ENCODE measurements around the gene CTSD.

Gene CTSD

DNA sequence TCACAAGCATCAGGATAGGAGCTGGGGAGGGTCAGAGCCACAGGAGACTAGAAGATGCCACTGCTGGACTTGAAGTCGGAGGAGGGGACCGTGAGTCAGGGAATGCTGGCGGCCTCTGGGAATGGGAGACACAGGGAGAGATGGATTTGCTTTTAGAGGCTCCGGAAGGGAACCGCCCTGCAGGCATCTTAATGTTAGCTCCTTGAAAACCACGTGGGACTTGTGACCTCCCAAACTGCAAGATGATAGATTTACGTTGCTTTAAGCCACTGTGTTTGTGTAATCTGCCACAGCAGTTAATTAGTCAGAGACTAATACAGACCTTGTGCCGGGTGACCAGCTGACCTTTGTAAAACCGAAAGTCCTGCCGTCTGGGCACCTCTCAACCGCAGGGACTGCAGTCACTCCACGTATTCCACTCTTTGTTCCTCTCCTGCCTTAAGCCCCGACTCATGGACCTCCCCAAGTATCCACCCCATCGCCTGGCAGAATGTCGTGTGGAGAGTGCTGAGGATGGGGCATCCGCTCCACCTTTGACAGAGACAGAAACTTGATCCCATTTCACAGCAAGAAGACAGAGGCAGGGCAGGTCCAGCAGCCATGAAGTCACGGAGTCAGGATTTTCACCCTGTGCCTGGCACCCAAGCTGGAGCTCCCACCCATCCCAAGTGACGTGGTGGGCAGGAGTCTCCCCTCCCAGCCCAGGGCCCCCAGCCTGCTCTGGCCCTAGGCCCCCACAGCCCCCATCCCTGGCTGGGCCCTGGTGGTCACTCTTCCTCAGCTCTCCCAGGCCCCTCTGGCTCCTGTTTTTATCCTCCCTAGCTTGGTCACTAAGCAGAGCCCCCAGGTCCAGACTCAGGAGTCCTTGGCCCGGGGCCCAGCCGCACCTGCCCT, 19.4 kb upstream of the CTSD start:
- FAIRE-seq (peak; percentile 26), DNase-seq (ENCODE audit: insufficient read length, low spot score) (peak; percentile 47)

DNA sequence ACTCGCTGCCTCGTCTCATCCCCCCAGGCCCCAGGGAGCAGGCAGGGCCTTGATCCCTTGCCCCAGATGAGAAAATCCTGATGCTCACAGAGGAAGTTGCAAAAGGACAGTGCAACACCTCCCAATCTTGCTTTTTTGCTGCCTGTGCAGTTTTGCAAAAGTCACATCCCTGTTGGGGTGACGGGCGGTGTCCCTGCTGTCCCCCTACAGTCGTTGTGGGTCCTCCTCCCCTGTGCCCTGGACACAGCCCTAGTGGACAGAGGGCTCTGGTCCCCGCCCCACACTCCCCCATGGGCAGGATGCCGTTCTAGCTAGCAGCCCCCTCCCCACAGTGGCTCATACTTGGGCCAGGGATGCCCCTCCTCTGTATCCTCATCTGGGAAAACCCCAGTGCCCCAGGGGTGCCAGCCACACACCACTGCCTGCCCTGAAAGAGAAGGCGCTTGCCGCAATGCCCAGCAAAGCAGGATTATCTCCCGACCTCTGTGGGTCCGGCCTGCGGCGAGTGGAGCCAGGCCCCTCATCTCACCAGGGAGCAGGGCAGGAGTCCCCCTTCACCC, 18.4 kb upstream of the CTSD start:
- FAIRE-seq (no peak), DNase-seq (ENCODE audit: insufficient read length, low spot score) (no peak)

DNA sequence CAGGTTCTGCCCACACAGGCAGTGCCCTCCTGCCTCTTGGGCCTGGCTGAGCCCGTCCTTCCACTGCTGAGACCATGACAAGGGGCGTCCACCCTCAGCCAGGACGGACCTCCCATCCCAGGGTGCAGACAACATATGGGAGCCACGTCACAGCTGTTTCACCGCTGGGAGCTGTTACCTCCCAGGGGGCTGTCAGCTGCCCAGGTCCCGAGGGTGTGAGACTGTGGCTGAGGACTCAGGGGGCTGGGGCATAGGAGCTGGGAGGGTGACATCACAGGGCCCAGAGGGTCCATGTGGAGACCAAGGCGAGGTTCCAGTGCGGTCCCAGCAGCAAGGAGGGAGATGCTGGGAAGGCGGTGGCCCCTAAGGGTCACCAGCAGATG, 17.9 kb upstream of the CTSD start:
- FAIRE-seq (no peak), DNase-seq (ENCODE audit: insufficient read length, low spot score) (no peak)

DNA sequence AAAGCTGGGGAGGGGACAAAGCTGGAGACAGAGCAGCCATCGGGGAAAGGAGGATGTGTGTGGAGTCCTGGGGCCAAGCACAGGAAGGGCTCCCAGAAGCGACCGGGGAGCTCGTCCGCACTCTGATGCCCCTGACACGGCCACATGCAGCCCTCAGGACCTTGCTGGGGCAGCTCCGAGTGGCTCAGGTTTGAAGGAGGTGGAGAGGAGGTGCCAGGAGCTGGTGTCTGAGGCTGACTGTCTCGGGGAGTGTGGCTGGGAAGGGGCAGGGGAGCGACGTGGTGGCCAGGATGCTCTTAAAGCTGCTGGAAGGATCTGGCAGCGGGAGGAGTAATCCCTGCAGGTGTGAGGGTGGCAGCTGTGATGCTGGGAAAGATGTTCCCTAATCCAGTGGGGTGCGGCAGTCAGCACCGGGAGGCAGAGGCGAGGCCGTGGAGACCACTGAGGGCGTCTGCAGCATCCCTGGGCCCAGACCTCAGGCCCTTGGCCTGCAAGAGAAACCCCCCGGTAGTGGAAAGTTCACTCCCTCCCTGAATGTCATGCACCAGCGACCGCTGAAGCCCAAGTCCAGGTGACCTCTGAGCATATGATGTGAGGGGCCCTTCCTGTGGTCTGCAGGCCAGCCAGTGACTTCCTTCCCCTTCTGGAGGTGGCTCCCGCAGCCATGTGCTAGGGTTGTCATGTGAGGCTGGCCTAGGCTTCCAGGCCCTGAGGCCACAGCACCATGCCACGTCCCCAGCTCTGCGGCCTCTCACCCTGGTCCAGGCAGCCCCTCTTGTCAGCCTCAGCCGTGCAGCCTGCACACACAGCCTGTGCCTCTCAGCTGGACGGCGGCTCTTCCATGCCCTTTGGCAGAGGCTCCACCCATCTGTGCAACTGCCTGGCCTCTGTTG, 17.2 kb upstream of the CTSD start:
- FAIRE-seq = no peak
- no peak for DNase-seq (ENCODE audit: insufficient read length, low spot score)

DNA sequence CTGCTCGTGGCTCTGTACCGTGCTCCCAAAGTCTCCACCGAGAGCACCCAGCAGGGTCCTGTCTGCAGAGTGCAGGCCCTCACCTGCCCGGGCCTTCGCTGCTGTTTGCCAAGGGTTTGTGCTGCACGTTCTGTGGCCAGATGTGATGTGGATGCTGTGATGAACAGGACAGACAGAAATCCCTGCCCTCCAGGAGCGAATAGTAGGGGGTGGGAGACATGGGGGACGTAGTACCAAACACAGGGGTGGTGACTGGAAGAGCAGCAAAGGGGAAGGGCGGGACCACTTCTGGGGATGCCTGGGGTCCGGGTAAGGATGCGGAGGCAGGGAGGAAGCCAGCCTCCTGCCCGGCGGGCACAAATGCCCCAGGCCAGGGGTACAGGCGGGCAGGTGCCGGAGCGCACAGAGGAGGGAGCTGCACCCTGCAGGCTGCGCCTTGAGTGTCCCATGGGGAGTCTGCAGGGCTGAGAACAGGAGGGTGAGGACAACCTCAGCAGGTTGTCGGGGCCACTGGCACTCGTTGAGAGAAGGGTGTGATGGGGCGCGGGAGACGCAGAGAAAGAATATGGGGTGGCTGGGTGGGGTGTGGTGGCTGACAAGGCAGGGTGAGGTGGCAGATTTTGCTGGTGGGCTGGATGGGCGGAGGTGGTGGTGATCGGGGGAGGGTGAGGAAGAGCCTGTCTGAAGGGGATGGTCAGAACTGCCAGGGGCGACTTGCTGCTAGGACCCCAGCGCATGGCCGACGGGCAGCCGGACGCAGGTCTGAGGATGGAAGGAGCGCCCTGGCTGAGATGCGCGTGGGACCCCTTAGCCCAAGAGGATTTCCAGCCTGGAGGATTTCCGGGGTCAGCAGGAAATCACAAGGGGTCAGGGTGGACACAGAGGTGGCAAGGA, 16.3 kb upstream of the CTSD start:
- no peak for DNase-seq (ENCODE audit: insufficient read length, low spot score)
- no peak for FAIRE-seq

DNA sequence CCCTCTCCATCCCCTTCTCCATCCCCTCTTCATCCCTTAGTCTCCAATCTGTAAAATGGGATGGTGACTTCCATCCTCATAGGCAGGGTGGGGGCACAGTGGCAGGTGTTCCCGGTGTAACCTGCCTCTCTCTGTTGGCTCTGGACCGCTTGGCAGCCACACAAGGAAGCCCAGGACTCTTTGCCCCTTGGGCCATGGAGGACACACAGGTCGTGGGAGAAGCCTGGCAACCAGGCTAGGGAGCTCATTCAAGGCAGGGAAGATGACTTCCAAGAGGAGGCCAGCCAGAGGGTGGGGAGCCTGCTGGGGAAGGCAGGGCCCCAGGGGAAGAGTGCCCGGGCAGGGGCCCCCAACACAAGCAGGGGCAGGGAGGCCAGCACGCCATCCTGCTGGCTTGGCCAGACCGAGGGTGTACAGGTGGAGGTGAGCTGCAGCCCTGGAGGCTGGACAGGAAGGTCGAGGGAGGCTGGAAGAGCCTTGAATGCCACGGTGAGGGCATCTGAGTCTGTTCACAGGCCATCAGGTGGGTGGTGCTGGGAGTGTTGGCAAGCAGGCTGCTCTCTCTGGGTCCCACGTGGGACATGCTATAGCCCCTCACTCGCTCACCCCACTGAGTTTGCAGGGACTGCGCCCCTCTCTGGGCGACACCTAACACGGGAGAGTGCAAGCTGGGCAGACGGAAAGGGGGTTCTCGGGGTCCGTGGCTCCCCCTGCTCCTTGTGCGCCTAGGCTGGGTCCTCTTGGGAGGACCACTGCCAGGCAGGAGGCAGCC, 15.5 kb upstream of the CTSD start:
- no peak for FAIRE-seq
- DNase-seq (ENCODE audit: insufficient read length, low spot score) = no peak

DNA sequence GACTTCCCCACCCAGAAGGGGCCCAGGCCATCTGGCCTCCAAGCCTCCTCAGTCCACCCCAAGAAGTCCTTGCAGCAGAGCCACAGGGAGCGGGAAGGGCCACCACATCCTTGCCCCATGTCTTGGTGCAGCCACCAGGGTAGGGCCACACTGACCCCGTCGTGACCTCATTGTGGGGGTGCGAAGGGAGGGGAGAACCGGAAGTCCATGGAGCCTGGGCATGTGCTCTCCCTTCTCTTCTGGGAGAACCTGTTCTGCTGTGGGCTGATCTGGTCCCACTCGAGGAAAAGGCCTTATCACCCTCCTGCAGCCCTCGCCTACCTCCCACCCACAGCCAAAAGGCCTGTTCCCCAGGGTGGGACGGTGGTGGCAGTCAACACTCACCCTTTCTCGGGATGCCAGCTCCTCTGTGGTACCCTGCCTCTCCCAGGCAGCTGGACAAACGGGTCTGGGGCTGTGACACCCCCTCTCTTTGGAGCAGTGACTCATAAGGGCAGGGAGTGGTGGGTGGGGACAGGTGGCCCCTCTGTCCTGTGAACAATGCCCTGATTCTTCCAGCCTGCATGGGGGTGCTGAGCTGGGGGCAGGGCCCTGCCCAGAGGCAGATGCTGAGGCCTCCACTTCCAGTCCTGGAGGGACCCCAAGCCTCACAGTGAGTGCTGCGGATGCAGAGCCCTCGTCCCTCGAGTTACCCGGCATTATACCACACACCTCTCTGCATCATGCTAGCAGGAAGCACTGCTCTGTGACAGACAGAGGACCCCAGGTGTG, 14.6 kb upstream of the CTSD start:
- DNase-seq (ENCODE audit: insufficient read length, low spot score) (no peak), FAIRE-seq (no peak)

DNA sequence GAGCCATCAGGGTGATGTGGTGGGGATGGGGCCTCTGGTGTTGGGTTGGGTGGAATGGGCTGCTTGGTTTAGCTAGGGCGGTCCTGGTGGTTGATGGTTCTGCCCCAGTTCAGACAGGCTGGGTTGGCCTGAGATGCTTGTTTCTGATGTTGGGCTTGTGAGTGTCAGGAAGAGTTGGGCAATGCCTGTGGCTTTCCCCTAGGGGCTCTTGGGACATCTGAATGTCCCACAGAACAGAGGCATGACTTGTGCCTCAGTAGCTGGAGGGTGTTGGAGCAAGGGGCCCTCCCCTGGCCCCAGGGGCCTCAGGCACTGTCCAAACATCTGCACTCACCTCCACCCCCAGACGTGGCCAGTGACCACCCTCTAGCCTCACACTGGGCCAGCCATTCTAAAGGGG, 14.0 kb upstream of the CTSD start:
- FAIRE-seq = no peak
- DNase-seq (ENCODE audit: insufficient read length, low spot score) = no peak

DNA sequence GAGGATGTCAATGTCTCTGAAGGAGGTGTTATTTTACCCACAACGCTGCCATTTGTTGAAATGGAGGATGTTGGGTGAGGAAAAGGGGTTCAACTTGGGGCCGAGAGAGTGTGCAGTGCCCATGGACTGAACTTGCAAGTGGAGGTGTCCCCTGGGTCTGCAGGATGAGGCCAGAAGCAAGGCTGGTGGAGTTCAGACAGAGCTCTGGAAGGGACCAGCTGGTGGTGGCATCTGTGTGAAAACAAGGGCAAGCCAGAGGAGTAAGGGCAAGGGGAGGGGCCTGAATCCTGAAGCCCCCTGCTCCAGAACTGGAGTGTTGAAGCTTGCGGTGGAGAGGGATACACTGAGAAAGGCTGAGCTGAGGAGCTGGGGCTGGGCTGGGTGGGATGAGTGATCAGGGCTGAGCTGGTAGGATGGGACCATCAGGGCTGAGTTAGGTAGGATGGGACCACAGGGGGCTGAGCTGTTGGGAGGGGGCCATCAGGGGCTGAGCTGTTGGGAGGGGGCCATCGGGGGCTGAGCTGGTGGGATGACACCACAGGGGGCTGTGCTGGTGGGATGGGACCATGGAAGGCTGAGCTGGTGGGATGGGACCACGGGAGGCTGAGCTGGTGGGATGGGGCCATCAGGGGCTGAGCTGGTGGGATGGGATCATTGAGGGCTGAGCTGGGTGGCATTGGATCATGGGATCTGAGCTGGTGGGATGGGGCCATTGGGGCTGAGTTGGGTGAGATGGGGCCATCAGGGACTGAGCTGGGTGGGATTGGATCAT, 13.4 kb upstream of the CTSD start:
- DNase-seq (ENCODE audit: insufficient read length, low spot score) (no peak), FAIRE-seq (no peak)

DNA sequence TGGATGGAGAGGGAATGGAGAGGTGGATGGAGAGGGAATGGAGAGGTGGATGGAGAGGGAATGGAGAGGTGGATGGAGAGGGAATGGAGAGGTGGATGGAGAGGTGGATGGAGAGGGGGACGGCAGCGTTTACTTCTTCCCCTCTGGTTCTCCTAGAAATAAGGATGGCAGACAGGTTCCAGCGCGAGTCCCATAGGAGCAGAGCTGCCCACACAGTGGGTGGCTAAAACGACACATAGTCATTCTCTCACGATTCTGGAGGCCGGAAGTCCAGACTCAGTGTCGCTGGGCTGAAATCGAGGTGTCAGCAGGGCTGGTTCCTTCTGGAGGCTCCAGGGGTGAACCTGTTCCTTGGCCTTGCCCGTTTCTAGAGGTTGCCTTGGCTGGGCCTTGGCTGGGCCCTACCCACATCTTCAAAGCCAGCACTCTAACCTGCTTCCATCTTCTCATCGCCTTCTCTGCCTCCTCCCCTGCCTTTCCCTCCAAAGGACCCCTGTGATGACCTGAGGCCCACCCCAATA, 12.7 kb upstream of the CTSD start:
- DNase-seq (ENCODE audit: insufficient read length, low spot score) (no peak), FAIRE-seq (no peak)

DNA sequence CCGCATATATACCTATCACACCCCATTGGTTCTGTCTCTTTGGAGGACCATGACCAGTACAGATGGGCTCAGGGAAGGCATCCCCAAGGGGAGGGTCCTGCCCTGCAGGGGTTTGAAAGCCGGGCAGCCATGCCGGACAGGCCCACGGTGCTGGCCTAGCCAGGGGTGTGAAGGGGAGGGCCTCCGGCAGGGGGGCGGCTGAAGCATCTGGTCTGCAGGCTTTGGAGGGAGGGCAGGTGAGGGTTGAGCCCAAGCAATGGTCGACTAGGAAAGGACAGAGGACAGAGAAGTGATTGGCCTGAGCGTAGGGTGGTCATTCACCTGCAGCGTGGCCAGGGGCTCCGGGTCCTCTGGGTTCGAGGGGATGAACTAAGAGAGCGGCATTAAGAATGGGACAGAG, 11.2 kb upstream of the CTSD start:
- DNase-seq (ENCODE audit: insufficient read length, low spot score) = no peak
- no peak for FAIRE-seq

DNA sequence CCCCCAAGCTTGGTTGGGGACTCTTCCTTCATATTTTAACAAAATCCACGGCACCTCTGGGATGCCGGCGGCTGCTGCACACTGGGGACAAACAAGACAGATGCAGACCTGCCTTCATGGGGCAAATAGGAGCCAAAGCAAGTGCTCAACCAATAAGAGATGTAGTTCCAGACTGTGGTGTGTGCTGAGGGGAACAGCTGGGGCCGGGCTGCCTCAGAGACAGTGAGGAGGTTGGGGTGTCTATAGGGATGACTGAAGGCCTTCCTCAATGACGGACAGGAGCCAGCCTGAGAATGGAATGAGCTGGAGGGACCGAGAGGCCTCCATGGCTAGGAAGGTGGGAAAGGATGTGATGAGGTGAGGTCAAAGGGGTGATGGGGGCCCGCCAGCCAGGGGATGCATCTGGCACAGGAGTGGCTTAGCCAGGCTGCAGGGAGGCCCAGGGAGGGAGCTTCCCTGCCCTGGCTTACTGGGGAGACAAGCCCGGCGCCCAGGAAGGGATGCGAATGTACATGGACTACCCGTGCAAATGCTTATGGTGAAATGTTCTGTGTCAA, 10.3 kb upstream of the CTSD start:
- peak; percentile 13 for FAIRE-seq

DNA sequence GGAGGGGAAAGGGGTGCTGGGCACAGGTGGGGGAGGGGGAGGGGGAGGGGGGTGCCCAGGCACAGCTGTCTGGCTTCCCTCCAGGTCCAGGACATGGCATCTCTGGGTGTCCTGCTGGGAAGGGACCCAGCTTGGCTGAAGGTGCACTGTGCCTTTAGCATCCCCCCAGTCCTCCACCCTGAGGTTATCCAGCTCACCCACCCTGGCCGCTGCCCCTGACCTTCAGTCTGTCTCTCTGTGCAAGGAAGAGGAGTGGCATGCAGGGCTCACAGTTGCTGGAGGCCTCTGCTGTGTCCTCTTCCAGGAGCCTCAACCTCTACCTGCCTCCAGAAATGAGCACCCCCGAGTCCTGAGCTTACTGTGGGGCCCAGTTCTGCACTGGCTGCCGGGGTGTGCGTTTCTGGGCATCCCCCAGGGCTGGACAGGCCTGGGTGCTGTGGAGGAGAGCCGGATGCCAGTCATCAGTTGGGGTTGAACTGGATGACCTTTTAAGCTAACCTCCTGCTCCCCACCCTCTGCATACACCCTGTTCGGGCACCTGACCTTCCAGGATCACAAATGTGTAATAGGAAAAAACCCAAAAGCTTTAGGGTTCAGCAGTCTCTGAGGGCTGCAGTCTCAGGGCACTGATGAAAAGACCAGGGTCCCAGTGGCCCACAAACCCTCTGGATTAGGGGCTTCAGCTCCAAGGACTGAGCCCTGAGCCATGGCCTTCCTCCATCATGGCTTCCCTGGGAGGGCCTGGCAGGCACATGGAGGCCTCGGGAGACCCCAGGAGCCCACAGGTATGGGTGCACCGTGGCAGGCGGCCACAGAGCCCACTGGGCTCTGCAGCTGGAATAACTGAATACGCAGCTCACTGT, 9.6 kb upstream of the CTSD start:
- FAIRE-seq = peak; percentile 72
- no peak for DNase-seq (ENCODE audit: insufficient read length, low spot score)

More for the DNA sequence above, 10.3 kb upstream of the CTSD start:
- no peak for DNase-seq (ENCODE audit: insufficient read length, low spot score)

DNA sequence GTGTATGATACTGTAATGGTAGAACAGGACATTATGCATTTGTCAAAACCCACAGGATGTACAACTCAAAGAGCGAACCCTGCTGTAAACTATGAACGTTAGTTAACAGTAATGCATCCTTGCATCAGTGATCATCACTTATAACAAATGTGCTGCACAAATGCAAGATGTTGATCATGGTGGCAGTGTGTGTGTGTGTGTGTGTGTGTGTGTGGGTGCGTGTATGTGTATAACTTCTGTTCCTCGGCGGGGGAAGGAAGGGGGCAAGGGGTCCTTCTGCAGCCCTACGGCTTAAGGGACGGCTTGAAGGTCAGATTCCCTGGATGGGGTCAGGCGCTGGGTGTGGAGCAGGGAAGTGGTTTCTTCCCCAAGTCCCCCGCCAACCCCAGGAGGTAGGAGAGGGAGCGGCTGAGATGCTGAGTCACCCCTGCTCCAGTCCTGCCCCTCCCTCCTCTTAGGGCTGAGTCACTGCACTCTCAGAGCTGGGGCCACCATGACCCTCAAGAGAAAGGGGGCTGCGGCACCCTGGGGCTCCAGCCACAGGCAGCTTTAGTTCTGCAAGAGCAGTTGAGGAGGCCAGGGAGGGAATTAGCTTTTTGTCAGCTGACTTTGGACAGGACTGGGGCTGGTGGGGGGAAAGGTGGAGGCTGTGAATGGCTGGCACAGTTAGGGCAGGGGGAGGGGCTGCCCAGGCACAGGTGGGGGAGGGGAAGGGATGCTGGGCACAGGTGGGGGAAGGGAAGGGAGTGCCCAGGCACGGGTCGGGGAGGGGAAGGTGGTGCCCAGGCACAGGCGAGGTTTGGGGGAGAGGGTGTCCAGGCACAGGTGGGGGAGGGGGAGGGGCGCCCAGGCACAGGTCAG, 8.8 kb upstream of the CTSD start:
- DNase-seq (ENCODE audit: insufficient read length, low spot score) = peak; percentile 92
- peak; percentile 89 for FAIRE-seq

DNA sequence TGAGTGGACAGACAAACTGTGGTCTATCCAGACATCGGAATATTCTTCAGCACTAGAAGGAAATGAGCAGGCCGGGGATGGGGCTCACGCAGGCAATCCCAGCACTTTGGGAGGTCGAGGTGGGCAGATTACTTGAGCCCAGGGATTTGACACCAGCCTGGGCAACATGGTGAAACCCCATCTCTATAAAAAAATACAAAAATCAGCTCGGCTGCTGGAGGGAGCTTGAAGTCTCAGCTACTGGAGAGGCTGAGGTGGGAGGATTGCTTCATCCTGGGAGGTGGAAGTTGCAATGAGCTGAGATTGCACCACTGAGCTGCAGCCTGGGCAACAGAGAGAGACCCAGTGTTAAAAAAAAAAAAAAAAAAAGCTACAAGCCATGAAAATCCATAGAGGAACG, 8.0 kb upstream of the CTSD start:
- FAIRE-seq = no peak
- DNase-seq (ENCODE audit: insufficient read length, low spot score) = no peak

DNA sequence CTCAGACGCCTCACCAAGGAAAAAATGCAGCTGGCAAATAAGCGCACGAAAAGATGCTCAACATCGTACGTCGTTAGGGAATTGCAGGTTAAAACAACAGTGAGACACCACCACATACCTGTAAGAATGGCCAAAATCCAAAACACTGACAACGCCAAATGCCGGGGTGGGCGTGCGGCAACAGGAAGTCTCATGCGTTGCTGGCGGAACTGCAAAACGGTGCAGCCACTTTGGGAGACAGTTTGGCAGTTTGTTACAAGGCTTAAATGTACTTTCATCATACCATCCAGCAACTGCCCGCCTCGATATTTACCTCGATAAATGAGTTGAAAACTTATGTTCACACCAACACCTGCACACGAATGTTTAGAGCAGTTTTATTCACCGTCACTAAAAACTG, 7.5 kb upstream of the CTSD start:
- peak; percentile 16 for FAIRE-seq
- no peak for DNase-seq (ENCODE audit: insufficient read length, low spot score)

Data from HTR-8/SVneo (cell line).